Measurements from ENCODE around the gene GAS2L3. TPM values are rescaled to one million over a fixed set of nuclear protein-coding genes. Genes with fewer than 3 reads are reported as not detected.

The GAS2L3 gene
- total and polyA plus RNA-seq, 2 of the 8 experiments (the other 6 are each of a cell fraction or from before 2014, with no cell fraction given), result 2.1 to 19.3 TPM

DNA sequence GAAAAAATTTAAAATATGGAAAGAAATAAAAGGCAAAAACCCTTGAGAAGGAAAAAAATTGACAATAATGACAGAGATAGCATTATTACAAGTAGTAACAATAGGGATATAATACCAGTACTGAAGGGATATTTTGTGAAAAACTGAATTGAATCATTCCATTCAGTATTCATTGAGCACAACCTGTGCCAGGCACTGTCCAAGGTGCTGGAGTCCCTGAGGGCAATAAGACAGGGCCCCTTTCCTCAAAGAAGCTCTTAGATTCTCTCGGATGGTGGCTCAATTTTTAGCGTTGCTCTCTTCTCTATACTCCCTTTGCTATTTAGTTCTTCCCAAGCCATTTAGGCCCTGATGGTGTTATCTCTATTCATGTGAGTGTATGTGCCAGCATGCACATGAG, 34.3 kb upstream of the GAS2L3 start (continued):
- TF ChIP-seq CHD2 (IDR thresholded peaks at IDR 0.05; ENCODE audit: low read length) (no peak), BCL11A (IDR thresholded peaks at IDR 0.05; ENCODE audit: low read depth in 2 of 2, low read length in 2 of 2) (no peak)
